ENCODE measurements around the gene DRC1.
A peak's percentile ranks its signal among the peaks of the same experiment; 100 is the strongest.
"Not testable (repeated sequence)": the region's sequence is repeated elsewhere in the genome, so short reads cannot be mapped to it uniquely, and the experiment has no call there.

DRC1 gene

DNA sequence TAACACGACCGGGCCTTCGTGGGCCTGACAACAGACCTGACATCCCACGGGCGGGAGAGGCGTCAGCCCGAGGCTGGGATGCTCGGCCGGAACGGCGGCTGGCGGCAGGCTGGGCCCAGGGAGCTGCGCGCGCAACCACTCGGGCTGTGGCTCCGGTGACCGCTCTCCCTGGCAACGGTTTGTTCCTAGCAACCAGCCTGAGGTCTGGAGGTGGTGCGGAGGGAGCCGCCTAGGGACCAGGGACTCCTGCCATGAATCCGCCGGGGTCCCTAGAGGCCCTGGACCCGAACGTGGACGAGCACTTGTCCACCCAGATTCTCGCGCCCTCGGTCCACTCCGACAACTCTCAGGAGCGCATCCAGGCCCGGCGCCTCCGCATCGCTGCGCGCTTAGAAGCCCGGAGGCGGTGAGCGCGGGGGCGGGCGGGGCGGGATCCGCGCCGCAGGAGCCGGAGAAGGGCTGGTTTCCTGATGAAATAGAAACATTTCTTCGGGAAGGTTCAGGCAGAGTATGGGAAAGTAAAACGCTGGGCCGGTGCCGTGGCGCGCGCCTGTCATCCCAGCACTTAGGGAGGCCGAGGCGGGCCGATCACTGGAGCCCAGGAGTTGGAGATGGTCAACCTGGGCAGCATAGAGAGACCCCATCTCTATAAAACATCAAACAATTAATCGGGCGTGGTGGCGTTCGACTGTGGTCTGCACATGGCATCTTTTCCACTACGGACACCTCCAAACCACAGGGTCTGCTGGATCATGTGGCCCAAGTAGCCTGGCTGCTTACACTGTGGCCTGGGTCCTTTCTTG, at the start of gene DRC1:
Gene DRC1 (plus strand): TSS at position 182 of the 803 bp plus-strand sequence. CDS start 70 bp downstream, at position 252.
- no peak for DNase-seq (ENCODE audit: low read depth in 1 of 2, low spot score in 1 of 2)

DNA sequence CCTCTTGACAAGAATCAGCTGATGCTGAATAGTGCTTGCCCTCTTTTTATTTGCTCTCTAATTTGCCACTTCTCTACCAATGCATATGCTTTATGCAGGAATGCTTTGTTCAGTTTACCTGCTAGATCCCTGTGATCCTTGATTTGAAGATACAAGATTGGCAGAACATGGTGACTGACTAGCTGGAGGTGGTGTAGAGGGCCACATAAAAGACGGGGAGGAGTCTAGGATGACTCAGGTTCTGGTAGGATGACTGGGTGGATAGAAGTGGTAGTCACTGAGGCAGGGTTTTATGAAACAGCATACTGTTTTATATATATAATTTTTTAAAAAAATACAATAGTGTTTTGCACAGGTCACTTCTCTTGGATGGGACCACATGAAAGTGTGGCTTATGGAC, 48.8 kb upstream of the DRC1 start:
- DNase-seq (ENCODE audit: low read depth in 1 of 2, low spot score in 1 of 2), result no peak

DNA sequence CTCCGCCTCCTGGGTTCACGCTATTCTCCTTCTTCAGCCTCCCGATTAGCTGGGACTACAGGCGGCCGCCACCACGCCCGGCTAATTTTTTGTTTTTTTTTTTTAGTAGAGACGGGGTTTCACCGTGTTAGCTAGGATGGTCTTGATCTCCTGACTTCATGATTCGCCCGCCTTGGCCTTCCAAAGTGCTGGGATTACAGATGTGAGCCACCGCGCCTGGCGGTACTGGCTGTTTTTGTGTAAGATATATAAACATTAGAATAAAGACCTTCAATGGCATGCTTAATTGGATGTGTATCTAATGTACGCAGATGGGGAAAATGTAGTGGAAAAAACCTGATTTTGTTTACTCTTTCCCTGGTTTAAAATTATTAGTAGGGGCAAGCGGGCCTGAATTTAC, 47.3 kb upstream of the DRC1 start:
- DNase-seq (ENCODE audit: low read depth in 1 of 2, low spot score in 1 of 2), result not testable (repeated sequence)

DNA sequence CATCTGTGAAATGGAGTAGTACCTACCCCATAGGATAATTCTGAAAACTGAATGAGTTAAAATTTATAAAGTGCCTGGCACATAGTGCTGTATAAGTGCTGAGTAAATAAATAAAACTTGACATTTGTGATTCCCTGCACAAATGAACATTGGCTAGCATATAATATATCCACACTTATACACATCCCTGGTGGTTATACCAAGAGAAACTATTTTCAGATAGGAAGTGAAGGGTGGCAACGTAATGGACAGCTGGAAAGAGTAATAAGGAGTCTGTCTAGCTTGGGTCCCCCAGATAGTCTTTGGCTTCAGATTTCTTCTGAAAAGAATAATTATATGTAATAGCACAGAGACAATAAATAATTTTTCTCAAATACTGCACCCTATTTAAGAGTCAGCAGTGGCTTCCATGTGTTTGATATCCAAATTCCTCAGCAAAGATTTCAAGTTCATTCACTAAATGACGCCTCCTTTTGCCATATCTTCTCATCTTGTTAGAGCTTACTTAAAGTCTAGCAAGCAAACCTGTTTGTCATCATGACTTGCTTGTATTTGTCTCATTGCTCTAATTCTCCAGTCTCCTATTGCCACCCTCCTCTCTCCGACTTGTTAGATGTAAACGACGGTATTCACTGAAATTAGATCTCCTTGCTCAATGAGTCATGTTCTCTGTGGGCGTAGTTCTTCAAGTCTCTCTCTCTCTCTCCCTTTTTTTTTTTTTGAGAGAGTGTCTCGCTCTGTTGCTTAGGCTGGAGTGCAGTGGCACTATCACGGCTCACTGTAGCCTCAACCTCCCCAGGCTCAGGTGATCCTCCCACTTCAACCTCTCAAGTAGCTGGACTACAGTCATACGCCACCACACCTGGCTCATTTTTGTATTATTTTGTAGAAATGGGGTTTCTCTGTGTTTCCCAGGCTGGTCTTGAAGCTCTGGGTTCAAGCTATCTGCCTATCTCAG, 46.4 kb upstream of the DRC1 start:
- DNase-seq (ENCODE audit: low read depth in 1 of 2, low spot score in 1 of 2), result no peak

DNA sequence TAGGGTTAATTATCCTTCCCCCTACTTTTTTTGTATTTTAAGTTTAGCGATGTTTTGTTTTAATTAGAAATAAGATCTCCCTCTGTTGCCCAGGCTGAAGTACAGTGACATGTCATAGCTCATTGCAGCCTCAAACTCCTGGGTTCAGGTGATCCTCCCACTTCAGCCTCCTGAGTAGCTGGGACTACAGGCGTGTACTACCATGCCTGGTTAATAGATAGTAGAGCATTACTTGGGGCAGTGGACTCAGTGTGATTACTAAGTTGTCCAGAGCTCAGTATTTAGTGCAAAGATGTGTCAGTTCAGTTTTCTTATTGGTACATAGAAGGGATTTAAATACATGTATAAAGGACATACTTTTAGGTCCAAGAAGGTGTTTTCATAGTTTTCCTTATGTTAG, 45.6 kb upstream of the DRC1 start:
- no peak for DNase-seq (ENCODE audit: low read depth in 1 of 2, low spot score in 1 of 2)

DNA sequence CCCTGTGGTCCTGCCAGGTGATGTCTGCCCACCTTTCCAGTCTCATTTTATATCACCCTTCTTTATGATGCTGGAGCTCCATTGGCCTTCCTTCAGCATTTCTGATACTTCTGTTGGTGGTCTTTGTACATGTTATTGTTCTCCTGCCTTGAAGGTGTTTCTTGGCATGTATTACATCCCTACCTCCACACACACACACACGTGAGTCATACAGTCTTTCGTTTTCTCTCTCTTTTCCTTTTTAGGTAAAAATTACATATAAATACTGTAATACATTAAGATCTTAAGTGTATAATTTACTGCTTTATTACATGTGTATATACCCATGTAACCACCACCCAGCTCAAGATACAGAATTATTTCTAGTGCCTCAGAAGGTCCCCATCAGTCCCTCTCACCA, 44.9 kb upstream of the DRC1 start:
- no peak for DNase-seq (ENCODE audit: low read depth in 1 of 2, low spot score in 1 of 2)

DNA sequence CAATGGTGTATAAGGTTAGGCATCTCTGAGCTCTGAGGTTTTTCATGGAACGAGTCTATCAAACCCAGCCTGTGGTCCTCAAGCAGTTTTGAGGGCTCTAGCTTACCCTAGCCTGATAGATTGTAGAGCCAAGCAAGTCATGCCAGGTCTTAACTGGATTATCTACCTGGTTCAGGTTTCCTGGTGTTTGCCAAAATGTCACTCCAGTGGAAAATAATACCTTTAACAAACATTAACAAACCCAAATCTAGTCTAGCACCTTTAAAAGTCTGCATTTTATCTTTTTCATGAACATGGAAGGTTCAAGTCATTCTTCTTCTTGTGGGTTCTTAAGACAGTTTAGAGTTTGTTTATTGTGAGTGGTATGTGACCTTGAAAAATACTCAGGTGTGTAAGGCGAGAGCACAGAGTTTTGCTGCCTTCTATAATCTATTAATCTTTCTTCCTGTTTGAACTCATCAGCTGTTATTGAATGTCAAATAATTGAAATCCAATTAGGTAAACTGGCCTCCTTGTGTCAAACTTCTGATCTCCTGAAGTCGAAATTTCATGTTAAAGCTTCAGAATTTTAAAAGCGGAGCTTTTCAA, 41.7 kb upstream of the DRC1 start:
- no peak for DNase-seq (ENCODE audit: low read depth in 1 of 2, low spot score in 1 of 2)

DNA sequence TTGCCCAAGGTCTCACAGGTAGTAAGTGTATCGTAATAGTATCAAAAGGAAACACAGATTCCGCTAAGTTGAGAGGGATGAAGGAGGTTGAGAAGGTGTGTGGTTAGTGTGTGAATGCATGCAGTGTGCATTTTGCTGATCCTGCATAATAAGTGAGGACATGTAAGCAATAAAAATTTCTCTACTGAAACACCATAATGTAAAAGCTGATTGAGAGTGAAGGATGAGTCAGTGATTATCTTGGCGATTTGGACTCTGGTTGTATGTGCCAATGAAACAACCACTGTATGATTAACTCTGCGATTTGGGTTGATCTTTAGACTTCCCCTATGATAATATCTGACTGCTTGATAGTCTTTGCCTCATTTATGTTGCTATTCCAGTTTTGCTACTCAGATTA, 38.4 kb upstream of the DRC1 start:
- no peak for DNase-seq (ENCODE audit: low read depth in 1 of 2, low spot score in 1 of 2)

DNA sequence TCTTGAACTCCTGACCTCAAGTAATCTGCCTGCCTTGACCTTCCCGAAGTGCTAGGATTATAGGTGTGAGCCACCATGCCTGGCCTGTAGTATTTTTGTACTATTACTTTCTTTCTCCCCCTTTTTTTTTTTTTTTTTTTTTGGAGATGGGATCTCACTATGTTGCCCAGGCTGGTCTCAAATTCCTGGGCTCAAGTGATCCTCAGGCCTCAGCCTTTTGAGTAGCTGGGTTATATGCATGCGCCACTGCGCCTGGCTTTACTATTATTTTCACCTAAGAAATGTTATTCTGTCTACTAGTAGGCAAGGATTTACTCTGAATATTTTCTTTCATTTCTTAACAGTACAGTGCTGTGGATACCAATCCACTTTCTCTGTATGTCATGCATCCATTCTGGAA, 37.8 kb upstream of the DRC1 start:
- no peak for DNase-seq (ENCODE audit: low read depth in 1 of 2, low spot score in 1 of 2)

DNA sequence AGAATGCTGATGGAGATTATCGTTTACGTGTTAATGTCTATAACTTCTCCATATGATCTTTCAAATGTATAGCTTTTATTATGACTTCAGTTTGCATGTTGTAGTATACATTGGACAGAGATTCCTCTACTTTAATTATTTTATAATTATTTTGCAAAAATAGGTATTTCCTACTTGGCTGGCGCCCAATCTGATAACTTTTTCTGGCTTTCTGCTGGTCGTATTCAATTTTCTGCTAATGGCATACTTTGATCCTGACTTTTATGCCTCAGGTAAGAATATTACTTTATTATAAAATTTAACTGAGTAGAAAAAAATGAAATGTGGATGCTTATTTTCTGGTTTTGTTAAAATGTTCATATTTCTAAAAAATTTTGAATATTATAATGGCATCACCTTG, 37.1 kb upstream of the DRC1 start:
- DNase-seq (ENCODE audit: low read depth in 1 of 2, low spot score in 1 of 2), result no peak

DNA sequence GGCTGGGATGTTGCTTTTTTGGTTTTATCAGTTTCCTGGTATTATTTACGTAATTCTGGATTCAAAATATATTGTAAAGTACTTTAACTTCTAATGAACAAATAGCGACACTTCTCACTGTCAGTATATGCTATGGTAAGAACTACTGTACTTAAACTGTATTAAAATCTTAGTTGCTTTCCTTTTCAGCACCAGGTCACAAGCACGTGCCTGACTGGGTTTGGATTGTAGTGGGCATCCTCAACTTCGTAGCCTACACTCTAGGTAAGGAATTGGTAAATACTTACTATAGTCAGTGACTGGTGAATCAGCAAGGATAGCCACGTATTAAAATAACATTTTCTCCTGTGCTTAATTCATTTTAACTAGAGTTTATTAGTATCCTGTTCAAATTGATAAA, 34.8 kb upstream of the DRC1 start:
- no peak for DNase-seq (ENCODE audit: low read depth in 1 of 2, low spot score in 1 of 2)

DNA sequence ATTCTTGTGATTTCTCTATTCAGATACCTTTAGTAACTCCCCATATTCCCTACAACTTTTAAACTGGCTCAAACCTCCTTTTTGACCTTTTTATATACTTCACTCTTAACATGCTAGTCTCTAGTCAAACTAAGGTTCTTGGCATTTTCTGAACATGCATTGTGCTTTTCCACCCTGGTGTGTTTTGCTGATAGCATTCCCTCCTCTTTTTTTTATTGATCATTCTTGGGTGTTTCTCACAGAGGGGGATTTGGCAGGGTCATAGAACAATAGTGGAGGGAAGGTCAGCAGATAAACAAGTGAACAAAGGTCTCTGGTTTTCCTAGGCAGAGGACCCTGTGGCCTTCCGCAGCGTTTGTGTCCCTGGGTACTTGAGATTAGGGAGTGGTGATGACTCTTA, 32.1 kb upstream of the DRC1 start:
- DNase-seq (ENCODE audit: low read depth in 1 of 2, low spot score in 1 of 2), result not testable (repeated sequence)

DNA sequence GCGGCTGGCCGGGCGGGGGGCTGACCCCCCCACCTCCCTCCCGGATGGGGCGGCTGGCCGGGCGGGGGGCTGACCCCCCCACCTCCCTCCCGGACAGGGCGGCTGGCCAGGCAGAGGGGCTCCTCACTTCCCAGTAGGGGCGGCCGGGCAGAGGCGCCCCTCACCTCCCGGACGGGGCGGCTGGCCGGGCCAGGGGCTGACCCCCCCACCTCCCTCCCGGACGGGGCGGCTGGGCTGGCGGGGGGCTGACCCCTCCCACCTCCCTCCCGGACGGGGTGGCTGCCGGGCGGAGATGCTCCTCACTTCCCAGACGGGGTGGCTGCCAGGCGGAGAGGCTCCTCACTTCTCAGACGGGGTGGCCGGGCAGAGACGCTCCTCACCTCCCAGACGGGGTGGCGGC, 30.8 kb upstream of the DRC1 start:
- DNase-seq (ENCODE audit: low read depth in 1 of 2, low spot score in 1 of 2), result not testable (repeated sequence)

DNA sequence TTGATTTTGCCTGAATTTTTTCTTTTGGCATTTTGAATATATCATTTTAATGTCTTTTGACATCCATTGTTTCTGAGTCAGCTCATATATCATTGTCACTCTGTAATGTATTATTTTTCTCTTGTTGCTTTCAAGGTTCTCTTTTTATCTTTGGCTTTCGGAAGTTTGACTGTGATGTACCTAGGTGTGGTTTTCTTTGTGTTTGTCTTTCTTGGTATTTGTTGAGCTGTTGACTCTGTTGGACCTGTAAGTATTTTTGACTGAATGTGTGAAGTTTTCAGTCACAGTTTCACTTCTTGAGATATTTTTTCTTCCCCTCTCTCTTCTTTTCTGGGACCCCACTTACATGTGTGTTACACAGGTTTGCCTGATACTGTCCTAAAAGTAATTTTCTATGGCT, 24.9 kb upstream of the DRC1 start:
- no peak for DNase-seq (ENCODE audit: low read depth in 1 of 2, low spot score in 1 of 2)

DNA sequence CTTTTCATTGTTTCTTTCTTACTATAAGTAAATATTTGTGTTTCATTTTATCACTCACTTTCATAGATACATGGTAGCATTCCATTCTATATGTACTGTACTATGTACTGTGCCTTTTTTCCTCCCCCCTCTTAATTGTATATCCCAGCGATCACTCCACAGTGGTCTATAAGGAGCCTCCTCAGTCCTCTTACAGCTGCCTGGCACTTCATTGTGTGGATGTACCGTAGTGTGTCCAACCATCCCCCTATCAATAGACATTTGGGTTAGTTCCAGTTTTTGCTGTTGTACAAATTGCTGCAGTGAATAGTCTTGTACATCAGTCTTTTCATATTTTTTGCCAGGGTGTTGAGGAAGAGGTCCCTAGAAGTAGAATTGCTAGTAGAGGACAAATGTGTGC, 21.4 kb upstream of the DRC1 start:
- DNase-seq (ENCODE audit: low read depth in 1 of 2, low spot score in 1 of 2), result no peak

DNA sequence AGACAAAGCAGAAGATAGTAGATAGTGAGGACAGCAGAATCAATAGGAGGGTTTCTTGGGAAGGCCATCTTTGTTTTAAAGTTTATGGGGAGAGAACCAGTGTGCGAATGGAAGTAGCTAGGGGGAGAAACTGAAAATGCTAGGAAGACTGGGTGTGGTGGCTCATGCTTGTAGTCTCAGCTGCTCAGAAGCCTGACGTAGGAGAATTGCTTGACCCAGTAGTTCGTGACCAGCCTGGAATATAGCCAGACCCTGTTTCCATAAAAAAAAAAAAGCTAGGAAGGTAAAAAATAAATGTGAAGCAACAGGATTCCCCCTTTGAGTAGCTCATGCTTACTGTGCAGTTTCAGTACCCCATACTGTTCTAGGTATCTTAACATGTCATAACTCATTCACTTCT, 19.2 kb upstream of the DRC1 start:
- no peak for DNase-seq (ENCODE audit: low read depth in 1 of 2, low spot score in 1 of 2)

DNA sequence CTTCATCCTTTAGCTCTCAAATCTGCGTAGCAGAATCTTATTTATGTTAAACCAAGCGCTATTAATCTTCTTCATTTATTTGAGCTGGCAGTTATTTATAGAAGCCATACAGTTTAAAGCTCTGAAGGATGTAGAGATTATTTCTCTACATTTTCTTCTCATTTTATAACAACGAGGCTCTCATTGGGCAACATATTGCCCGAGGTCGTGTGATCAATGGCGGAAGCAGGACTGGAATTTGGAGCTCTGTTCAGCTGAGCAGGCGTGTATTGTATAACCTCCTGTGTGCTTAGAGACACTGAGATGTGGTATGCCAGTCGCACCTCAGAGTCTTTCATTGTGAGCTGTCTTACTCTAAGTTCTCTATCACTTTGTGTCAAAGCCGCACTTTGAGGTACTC, 17.5 kb upstream of the DRC1 start:
- DNase-seq (ENCODE audit: low read depth in 1 of 2, low spot score in 1 of 2), result no peak

DNA sequence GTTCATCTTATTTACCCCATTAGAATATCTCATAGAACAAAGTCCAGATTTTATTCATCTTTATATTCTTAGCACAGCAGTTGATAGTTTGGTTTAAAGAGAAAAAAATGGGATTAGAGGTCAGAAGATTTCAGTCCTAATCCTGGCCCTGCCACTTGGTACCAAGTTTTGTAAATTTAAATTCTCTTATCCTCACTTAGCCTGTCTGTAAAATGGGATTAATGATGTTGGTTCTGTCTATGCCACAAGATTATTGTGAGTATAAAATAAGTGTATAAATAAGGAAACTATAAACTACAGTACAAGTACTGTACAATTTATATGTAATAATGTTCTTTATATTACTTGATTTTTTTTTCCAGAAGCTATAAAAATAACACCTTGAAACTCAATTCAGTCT, 17.1 kb upstream of the DRC1 start:
- DNase-seq (ENCODE audit: low read depth in 1 of 2, low spot score in 1 of 2), result no peak

DNA sequence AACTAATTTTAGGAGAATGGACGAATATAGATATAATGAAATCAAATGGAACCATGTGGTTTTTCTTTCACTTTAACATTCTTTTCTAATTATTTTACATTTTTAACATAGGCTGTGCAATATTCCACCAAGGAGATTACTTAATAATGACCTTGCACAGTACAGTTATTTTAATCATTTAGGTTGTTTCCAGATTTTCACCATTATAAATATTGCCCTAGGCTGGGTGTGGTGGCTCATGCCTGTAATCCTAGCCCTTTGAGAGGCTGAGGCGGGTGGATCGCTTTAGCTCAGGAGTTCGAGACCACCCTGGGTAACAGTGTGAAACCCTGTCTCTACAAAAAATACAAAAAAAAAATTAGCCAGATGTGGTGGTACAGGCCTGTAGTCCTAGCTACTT, 14.5 kb upstream of the DRC1 start:
- no peak for DNase-seq (ENCODE audit: low read depth in 1 of 2, low spot score in 1 of 2)

DNA sequence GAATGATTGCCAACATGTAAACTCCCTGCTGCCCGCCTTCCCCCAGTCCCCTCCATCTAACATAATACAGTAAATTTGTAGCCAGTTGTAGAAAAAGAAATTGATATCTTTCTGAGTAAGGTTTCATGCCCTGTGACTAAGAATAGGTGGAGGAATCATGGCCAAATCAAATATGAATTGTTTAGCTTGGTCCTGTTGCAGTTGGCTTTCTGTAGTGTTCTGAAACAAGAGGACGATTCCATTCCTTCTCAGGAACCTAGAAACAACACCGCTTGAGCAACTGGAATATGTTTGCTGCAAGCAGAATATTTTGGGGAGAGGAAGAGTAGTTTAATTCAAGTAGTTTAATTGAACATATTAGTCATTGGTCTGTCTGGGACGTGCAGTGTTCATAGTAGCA, 7.0 kb upstream of the DRC1 start:
- no peak for DNase-seq (ENCODE audit: low read depth in 1 of 2, low spot score in 1 of 2)

DNA sequence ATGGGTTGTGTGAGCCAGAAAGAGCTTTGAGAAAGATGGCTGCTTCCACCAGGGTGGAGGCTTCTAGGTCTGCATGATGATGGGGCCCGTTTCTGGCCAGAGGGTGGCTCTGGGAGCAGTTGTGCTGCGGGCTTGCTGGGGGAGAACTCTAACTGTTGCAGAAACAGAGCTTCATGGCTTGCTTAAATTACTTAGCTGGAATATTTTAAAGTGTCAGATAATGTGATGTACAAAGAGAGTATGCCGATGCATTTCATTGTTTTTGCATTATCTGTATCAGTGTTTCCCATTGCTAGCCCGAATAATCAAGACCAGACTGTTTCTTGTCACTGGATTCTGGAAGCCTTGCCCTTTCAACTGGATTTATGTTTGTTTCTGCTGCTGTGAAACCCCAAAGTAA, 6.3 kb upstream of the DRC1 start:
- no peak for DNase-seq (ENCODE audit: low read depth in 1 of 2, low spot score in 1 of 2)

DNA sequence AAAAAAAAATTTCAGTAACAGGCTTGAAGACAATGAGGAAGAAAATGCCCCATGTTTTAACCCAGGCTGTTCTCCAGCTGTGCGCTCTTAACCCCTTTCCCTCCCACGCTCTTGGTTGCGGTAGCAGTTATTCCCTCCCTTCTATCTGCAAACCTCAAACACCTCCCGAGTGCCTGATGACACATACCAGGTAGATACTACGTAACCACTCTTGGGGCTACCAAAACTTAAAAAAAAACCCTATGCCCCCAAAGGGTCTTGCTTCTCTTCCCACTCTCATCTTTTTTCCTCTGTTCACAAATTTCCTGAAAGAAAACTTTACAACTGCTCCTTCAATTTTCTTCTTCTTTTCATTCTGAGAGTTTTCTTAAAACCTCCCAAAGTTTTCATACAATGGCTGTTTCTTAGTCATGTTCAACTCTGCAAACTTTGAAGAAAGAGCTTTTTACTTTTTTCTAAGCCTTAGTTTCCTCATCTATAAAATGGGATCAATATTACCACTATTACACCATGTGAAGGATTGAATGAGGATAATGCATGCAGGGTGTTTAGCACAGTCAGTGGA, 4.9 kb upstream of the DRC1 start:
- DNase-seq (ENCODE audit: low read depth in 1 of 2, low spot score in 1 of 2), result peak in 1 of 2 donors; percentile 6
